H1 (cell line): ENCODE measurements around the gene CTAG1A. TPM values are rescaled to one million over a fixed set of nuclear protein-coding genes. Genes with fewer than 3 reads are reported as not detected.

Experiments used
- CTCF ChIA-PET: fragments of 300-600 bp; sonication (Branson Sonifier 250); formaldehyde crosslinking; loops from one replicate; lab custom pipeline; 2021; ENCODE audit not compliant: partially characterized antibody; lab: Charles Lee
- POLR2A ChIA-PET: fragments of 300-600 bp; sonication (Branson Sonifier 250); formaldehyde crosslinking; loops from one replicate; lab custom pipeline; 2021; ENCODE audit warnings: inconsistent platforms; ENCODE audit not compliant: partially characterized antibody; lab: Charles Lee
- DNase-seq, 2 experiments: peaks; one replicate each; pipeline versions ENCODE4 v3.0.0 to v3.0.0-alpha.2; 2010 to 2022; ENCODE audit warnings: low spot score in 2 of 2, low read depth in 1 of 2, mixed read lengths in 1 of 2
- FAIRE-seq: peaks from 2 replicates; lab custom pipeline; 2011; peaks lifted over from hg19 to GRCh38; lab: Jason Lieb, UNC
- H2AFZ ChIP-seq: 2 replicates; pipeline ENCODE4 v1.8.1; 2012; ENCODE audit warnings: low read length, inconsistent platforms
- H2AK5ac ChIP-seq: 2 replicates; pipeline ENCODE4 v1.6.1; 2013; ENCODE audit warnings: low read depth, low read length
- H2BK120ac ChIP-seq: replicated peaks from 2 replicates; pipeline ENCODE3; 2013; ENCODE audit warnings: low read depth, low read length, inconsistent platforms
- H2BK12ac ChIP-seq: 2 replicates; pipeline ENCODE4 v1.6.1; 2013; ENCODE audit warnings: low read depth, low read length
- H2BK15ac ChIP-seq: 2 replicates; pipeline ENCODE4 v1.6.1; 2013; ENCODE audit warnings: low read length
- H2BK20ac ChIP-seq: 2 replicates; pipeline ENCODE4 v1.6.1; 2013; ENCODE audit warnings: low read length
- H2BK5ac ChIP-seq: 2 replicates; pipeline ENCODE4 v1.6.1; 2013; ENCODE audit warnings: low read depth, low read length
- H3K14ac ChIP-seq: 2 replicates; pipeline ENCODE4 v1.6.1; 2013; ENCODE audit warnings: inconsistent platforms; ENCODE audit not compliant: insufficient read length
- H3K18ac ChIP-seq: 2 replicates; pipeline ENCODE4 v1.6.1; 2013; ENCODE audit warnings: low read length; ENCODE audit errors: extremely low read depth
- H3K23ac ChIP-seq: 2 replicates; pipeline ENCODE4 v1.6.1; 2013; ENCODE audit warnings: inconsistent platforms; ENCODE audit not compliant: insufficient read length
- H3K23me2 ChIP-seq: 2 replicates; pipeline ENCODE4 v1.6.1; 2013; ENCODE audit warnings: low read depth, low read length
- H3K27ac ChIP-seq: 2 replicates; pipeline ENCODE4 v1.6.1; 2011; ENCODE audit warnings: low read depth, low read length, inconsistent platforms
- H3K27me3 ChIP-seq, 4 experiments: replicated peaks in 1 of 4; 1 replicate in 1 of 4; 2 replicates in 3 of 4; pipeline versions ENCODE4 v1.6.1 to v1.8.1; 2011 to 2013; ENCODE audit warnings: low read length in 3 of 4, mild to moderate bottlenecking in 3 of 4, inconsistent platforms in 2 of 4, mixed read lengths in 2 of 4, moderate library complexity in 1 of 4; ENCODE audit not compliant: control insufficient read depth in 3 of 4, insufficient read depth in 3 of 4; ENCODE audit errors: extremely low read depth in 1 of 4
- H3K36me3 ChIP-seq, 4 experiments: 2 replicates each; pipeline versions ENCODE4 v1.6.1 to v1.8.1; 2011 to 2013; ENCODE audit warnings: mild to moderate bottlenecking in 4 of 4, low read length in 3 of 4, moderate library complexity in 2 of 4, control low read depth in 1 of 4, inconsistent platforms in 1 of 4; ENCODE audit not compliant: insufficient read depth in 4 of 4, control insufficient read depth in 2 of 4
- H3K4ac ChIP-seq: replicated peaks from 2 replicates; pipeline ENCODE3; 2013; ENCODE audit warnings: low read length, low read depth, mixed read lengths, inconsistent platforms; ENCODE audit not compliant: insufficient read length
- H3K4me1 ChIP-seq, 4 experiments: replicated peaks in 1 of 4; 1 replicate in 1 of 4; 2 replicates in 3 of 4; pipeline versions ENCODE4 v1.6.1 to v1.8.1; 2011 to 2013; ENCODE audit warnings: low read length in 3 of 4, inconsistent platforms in 2 of 4, mixed read lengths in 1 of 4; ENCODE audit not compliant: insufficient read depth in 4 of 4, control insufficient read depth in 3 of 4
- H3K4me2 ChIP-seq, 2 experiments: 2 replicates each; pipeline versions ENCODE4 v1.6.1 to v1.8.1; 2011 to 2013; ENCODE audit warnings: low read depth in 2 of 2, low read length in 2 of 2, control low read depth in 1 of 2, inconsistent platforms in 1 of 2, mild to moderate bottlenecking in 1 of 2; ENCODE audit not compliant: insufficient read depth in 1 of 2
- H3K4me3 ChIP-seq, 4 experiments: fragments of 200-600, 300-600 bp in 1 of 4; sonication (generic), shearing (Covaris generic), sonication (Bioruptor Twin) in 1 of 4; 2 replicates each; pipeline versions ENCODE4 v1.5.1 to v1.8.1; 2011 to 2016; ENCODE audit warnings: low read length in 4 of 4, low read depth in 3 of 4, control low read depth in 2 of 4, inconsistent platforms in 2 of 4, mild to moderate bottlenecking in 2 of 4, mixed read lengths in 1 of 4, moderate library complexity in 1 of 4; ENCODE audit not compliant: insufficient read depth in 2 of 4; ENCODE audit errors: extremely low read depth in 1 of 4
- H3K56ac ChIP-seq: replicated peaks from 2 replicates; pipeline ENCODE3; 2013; ENCODE audit warnings: low read depth, mild to moderate bottlenecking, mixed read lengths, low read length, inconsistent platforms; ENCODE audit not compliant: insufficient read length
- H3K79me1 ChIP-seq: 2 replicates; pipeline ENCODE4 v1.6.1; 2013; ENCODE audit warnings: low read depth, low read length, control low read depth
- H3K79me2 ChIP-seq, 2 experiments: 2 replicates each; pipeline versions ENCODE4 v1.6.1 to v1.8.1; 2012 to 2013; ENCODE audit warnings: low read length in 2 of 2, mild to moderate bottlenecking in 2 of 2, inconsistent platforms in 1 of 2; ENCODE audit not compliant: insufficient read depth in 2 of 2, control insufficient read depth in 1 of 2
- H3K9ac ChIP-seq, 4 experiments: replicated peaks in 1 of 4; 1 replicate in 1 of 4; 2 replicates in 3 of 4; pipeline versions ENCODE4 v1.6.1 to v1.8.1; 2011 to 2013; ENCODE audit warnings: low read depth in 3 of 4, low read length in 3 of 4, control low read depth in 2 of 4, mild to moderate bottlenecking in 2 of 4, moderate library complexity in 2 of 4, inconsistent platforms in 1 of 4; ENCODE audit errors: extremely low read depth in 1 of 4
- H3K9me3 ChIP-seq, 2 experiments: 2 replicates each; pipeline versions ENCODE4 v1.6.1 to v1.8.1; 2012 to 2013; ENCODE audit warnings: mild to moderate bottlenecking in 2 of 2, moderate library complexity in 2 of 2, control low read depth in 1 of 2, inconsistent platforms in 1 of 2, low read depth in 1 of 2, low read length in 1 of 2, mixed read lengths in 1 of 2; ENCODE audit not compliant: insufficient read depth in 2 of 2
- H4K20me1 ChIP-seq, 2 experiments: replicated peaks in 1 of 2; 2 replicates each; pipeline versions ENCODE3 to v1.8.1; 2011 to 2013; ENCODE audit warnings: inconsistent platforms in 2 of 2, low read length in 2 of 2, mild to moderate bottlenecking in 1 of 2; ENCODE audit not compliant: insufficient read depth in 2 of 2, control insufficient read depth in 1 of 2
- H4K5ac ChIP-seq: 2 replicates; pipeline ENCODE4 v1.6.1; 2013; ENCODE audit warnings: low read length, low read depth, mixed read lengths, inconsistent platforms; ENCODE audit not compliant: insufficient read length
- H4K8ac ChIP-seq: 2 replicates; pipeline ENCODE4 v1.8.0; 2013; ENCODE audit warnings: mild to moderate bottlenecking, moderate library complexity, low read length, inconsistent platforms; ENCODE audit not compliant: insufficient read depth; ENCODE audit errors: extremely low read depth
- H4K91ac ChIP-seq: replicated peaks from 2 replicates; pipeline ENCODE3; 2013; ENCODE audit warnings: low read length, mixed read lengths, inconsistent platforms; ENCODE audit not compliant: insufficient read length
- CBX5 ChIP-seq: fragments of 300-800, 300-1000 bp; sonication (generic); IDR thresholded peaks from 2 replicates; pipeline ENCODE4 v1.7.1; 2016; ENCODE audit warnings: antibody characterized with exemption, low read length, low read depth
- CHD2 ChIP-seq: IDR thresholded peaks from 2 replicates; pipeline ENCODE4 v1.6.1; 2012; ENCODE audit warnings: low read length, improper control_type of control experiment
- CREB1 ChIP-seq: IDR thresholded peaks from 2 replicates; pipeline ENCODE4 v1.6.1; 2012; ENCODE audit warnings: inconsistent platforms
- EZH2 ChIP-seq: fragments of 200-600 bp; sonication (generic); IDR thresholded peaks from 2 replicates; pipeline ENCODE4 v1.7.1; 2012; ENCODE audit warnings: low read depth, mild to moderate bottlenecking, moderate library complexity, low read length, inconsistent platforms; ENCODE audit not compliant: severe bottlenecking
- JUND ChIP-seq: IDR thresholded peaks from 2 replicates; pipeline ENCODE4 v1.6.1; 2011; ENCODE audit warnings: mild to moderate bottlenecking, improper control_type of control experiment, low read length
- KDM5A ChIP-seq: fragments of 200-600 bp; IDR thresholded peaks from 2 replicates; pipeline ENCODE4 v1.7.1; 2012; ENCODE audit warnings: mild to moderate bottlenecking, low read length, inconsistent platforms, mixed read lengths
- RFX5 ChIP-seq: IDR thresholded peaks from 2 replicates; pipeline ENCODE4 v1.6.1; 2011; ENCODE audit warnings: low read depth, low read length, improper control_type of control experiment, borderline replicate concordance
- RNF2 ChIP-seq: fragments of 200-900, 300-1000 bp; sonication (generic); IDR thresholded peaks from 2 replicates; pipeline ENCODE4 v1.7.1; 2016; ENCODE audit warnings: borderline replicate concordance, low read depth, mild to moderate bottlenecking, antibody characterized with exemption, low read length; ENCODE audit not compliant: poor library complexity, severe bottlenecking; ENCODE audit errors: missing control alignments
- SP1 ChIP-seq: IDR thresholded peaks from 2 replicates; pipeline ENCODE4 v1.6.1; 2011; ENCODE audit warnings: low read depth, low read length
- TAF7 ChIP-seq: optimal IDR thresholded peaks from 2 replicates; pipeline ENCODE3; 2011; ENCODE audit warnings: low read depth, mild to moderate bottlenecking, inconsistent platforms, low read length, moderate library complexity, borderline replicate concordance
- USF2 ChIP-seq: IDR thresholded peaks from 2 replicates; pipeline ENCODE4 v1.6.1; 2011; ENCODE audit warnings: low read length, improper control_type of control experiment
- WGBS, 2 experiments: shearing (Covaris generic) in 1 of 2; methylation state at CpG; one replicate each; pipeline versions ENCODE4 v1.1.6 to v1.1.7; 2013 to 2015; ENCODE audit warnings: low lambda C conversion rate in 2 of 2, mixed read lengths in 2 of 2, inconsistent platforms in 1 of 2, low coverage in 1 of 2, missing lambda C conversion rate in 1 of 2; ENCODE audit not compliant: insufficient replicate concordance in 2 of 2, insufficient coverage in 1 of 2, insufficient read length in 1 of 2; ENCODE audit errors: extremely low coverage in 1 of 2, missing lambda C conversion rate in 1 of 2; 5-methylcytosine and 5-hydroxymethylcytosine counted together
- polyA plus RNA-seq, 7 experiments: library from polyadenylated mRNA; depleted of rRNA in 3 of 7; stranded (reverse) in 5 of 7; unstranded in 2 of 7; fragments of >200 nt in 5 of 7; fragments of 200-250 nt in 2 of 7; gene quantifications; 1 replicate in 5 of 7; 2 replicates in 1 of 7; 4 replicates in 1 of 7; pipeline versions ENCODE4 v1.2.1 to v1.2.3, GENCODE V29; 2011 to 2013; ENCODE audit warnings: missing spikeins in 2 of 7, mixed read lengths in 2 of 7
- total RNA-seq: library from RNA; stranded (reverse); fragmentation: NEBNext Ultra II Directional; extraction: Animal tissue kit (Norgen Biotek cat#: 25700); gene quantifications from 2 replicates; pipeline ENCODE4 v1.2.1, GENCODE V29; 2021

Gene CTAG1A
- total and polyA plus RNA-seq, 2 of the 8 experiments (the other 6 are each of a cell fraction or from before 2014, with no cell fraction given) = not detected

DNA sequence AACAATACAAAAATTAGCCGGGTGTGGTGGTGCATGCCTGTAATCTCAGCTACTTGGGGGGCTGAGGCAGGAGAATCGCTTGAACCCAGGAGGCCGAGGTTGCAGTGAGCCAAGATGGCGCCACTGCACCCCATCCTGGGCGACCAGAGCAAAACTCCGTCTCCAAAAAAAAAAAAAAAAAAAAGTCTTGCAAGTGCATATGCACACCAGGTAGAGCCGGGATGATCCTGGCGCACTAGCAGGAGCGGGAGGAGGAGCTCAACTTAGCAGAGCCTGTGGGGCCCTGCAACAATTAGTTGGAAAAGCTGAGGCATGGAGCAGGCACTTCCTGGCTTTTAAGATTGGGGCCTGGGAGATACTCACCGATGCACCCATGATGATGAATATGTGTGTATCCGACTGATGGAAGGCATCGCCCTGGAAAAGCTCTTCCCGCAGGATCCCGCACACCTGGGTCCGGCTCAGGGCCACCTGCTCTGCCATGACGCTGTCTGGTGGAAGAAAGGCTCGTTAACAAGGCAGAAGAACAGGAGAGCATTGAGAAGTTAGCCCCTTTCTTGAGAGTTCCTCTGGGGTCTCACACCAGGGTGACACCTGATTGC, 39.2 kb upstream of the CTAG1A start:
- Histone ChIP-seq H3K23ac (no peak overlapping the region), H3K14ac (no peak overlapping the region), H3K4me1 (peaks cover 0 to 6% (median 1%) of the 10 kb centered on the region in 4 experiments; a peak in 4 of 7 replicates), H3K4ac (no peak overlapping the region), H4K5ac (no peak overlapping the region), H3K36me3 (peaks cover 0 to 12% (median 6%) of the 10 kb centered on the region in 4 experiments; a peak in 5 of 8 replicates), H2AK5ac (no peak overlapping the region), H2BK15ac (no peak overlapping the region), H2BK5ac (no peak overlapping the region), H3K9me3 (no peaks in the 10 kb centered on the region; a peak in 1 of 4 replicates), H2AFZ (no peak overlapping the region), H3K23me2 (peaks cover 5% of the 10 kb centered on the region; the same call in 1 of the 2 replicates), H3K79me1 (peaks cover 3% of the 10 kb centered on the region; the same call in 1 of the 2 replicates), H2BK20ac (no peak overlapping the region), H3K27me3 (no peaks in the 10 kb centered on the region), H3K18ac (peak overlapping the region; percentile 32; the same call in 1 of the 2 replicates), H3K27ac (no peak overlapping the region), H2BK120ac (no peak overlapping the region), H4K91ac (no peak overlapping the region), H4K8ac (no peak overlapping the region), H2BK12ac (no peak overlapping the region), H3K4me2 (peak overlapping the region; percentile 76 to 96), H4K20me1 (peaks cover 0 to 9% of the 10 kb centered on the region in 2 experiments), H3K4me3 (peak overlapping the region; percentile 72 to 99 (median 88); a peak in 7 of 8 replicates), H3K56ac (no peak overlapping the region), H3K9ac (peak overlapping the region in 2 of 4 experiments; percentile 62 to 82; a peak in 3 of 7 replicates), H3K79me2 (peaks cover 0 to 21% of the 10 kb centered on the region in 2 experiments; a peak in 2 of 4 replicates)
- 98% methylated on average over 9 of the region's 17 CpGs; no CpG with 5 or more reads in 1 of the 2 experiments for WGBS, 2 experiments
- no peak for DNase-seq
- ChIA-PET POLR2A (interaction anchor here (0.6 to 1.8 kb wide), 2 partner anchors 9 to 29 kb away, joined by 3 to 6 read pairs; partner anchors contain the start of gene FAM3A), CTCF (interaction anchor here (1.4 kb wide), 1 partner anchor 10 kb away, joined by 4 read pairs; no protein-coding TSS in a partner anchor)
- no peak for FAIRE-seq
- no peak for TF ChIP-seq CREB1
- TF ChIP-seq TAF7 = no peak
- TF ChIP-seq JUND = no peak
- TF ChIP-seq CBX5 = no peak
- no peak for TF ChIP-seq KDM5A
- TF ChIP-seq USF2 = no peak
- no peak for TF ChIP-seq CHD2
- no peak for TF ChIP-seq EZH2
- TF ChIP-seq RNF2 = no peak
- no peak for TF ChIP-seq RFX5
- TF ChIP-seq SP1 = no peak
